GM19372 (cell line): ENCODE data around the gene UNC13C.
"Not testable (repeated sequence)": the region's sequence is repeated elsewhere in the genome, so short reads cannot be mapped to it uniquely, and the experiment has no call there.

ENCODE experiments used
- ATAC-seq: cut with Tn5 transposase; IDR thresholded peaks from one replicate; pipeline ENCODE4 v1.9.1; 2021; ENCODE audit warnings: mild to moderate bottlenecking, low read depth, moderate library complexity; ENCODE audit not compliant: unreplicated experiment

UNC13C gene

GRCh38 chr15:53978253-53978906 is at the start of gene UNC13C:
Gene UNC13C, plus strand, starts transcription at chr15:53978441. Its CDS starts 34,463 bp downstream, at chr15:54012904.
- no peak for ATAC-seq

GRCh38 chr15:53936137-53936536 is 42.1 kb upstream of the UNC13C start:
- no peak for ATAC-seq

- ATAC-seq = not testable (repeated sequence)
Observed at GRCh38 chr15:53937632-53938031, 40.6 kb upstream of the UNC13C start.

- ATAC-seq = no peak
Observed at GRCh38 chr15:53950572-53950971, 27.7 kb upstream of the UNC13C start.

GRCh38 chr15:53955396-53955795 is 22.8 kb upstream of the UNC13C start:
- no peak for ATAC-seq

- ATAC-seq = no peak
Observed at GRCh38 chr15:53962646-53963561, 15.3 kb upstream of the UNC13C start.

- ATAC-seq = no peak
Observed at GRCh38 chr15:53963801-53964200, 14.4 kb upstream of the UNC13C start.

GRCh38 chr15:53974121-53974520 is 4.1 kb upstream of the UNC13C start:
- ATAC-seq = no peak

- no peak for ATAC-seq
Observed at GRCh38 chr15:53974813-53975212, 3.4 kb upstream of the UNC13C start.

GRCh38 chr15:53976844-53977392 is 1.3 kb upstream of the UNC13C start:
- ATAC-seq = no peak

- no peak for ATAC-seq
Observed at GRCh38 chr15:53979051-53979788, 979 bp downstream of the UNC13C start.

GRCh38 chr15:53980021-53980420 is 1.8 kb downstream of the UNC13C start:
- ATAC-seq = no peak

GRCh38 chr15:53982071-53982680 is 3.9 kb downstream of the UNC13C start:
- no peak for ATAC-seq

- no peak for ATAC-seq
Observed at GRCh38 chr15:53982876-53983275, 4.6 kb downstream of the UNC13C start.

GRCh38 chr15:53984221-53984620 is 6.0 kb downstream of the UNC13C start:
- ATAC-seq = no peak

GRCh38 chr15:53985562-53985961 is 7.3 kb downstream of the UNC13C start:
- ATAC-seq = no peak

GRCh38 chr15:53987480-53987879 is 9.2 kb downstream of the UNC13C start:
- ATAC-seq = no peak

GRCh38 chr15:54007256-54007655 is 29.0 kb downstream of the UNC13C start:
- ATAC-seq = no peak

- ATAC-seq = no peak
Observed at GRCh38 chr15:54011656-54012055, 33.4 kb downstream of the UNC13C start.

- no peak for ATAC-seq
Observed at GRCh38 chr15:54014067-54014655, 35.9 kb downstream of the UNC13C start.
